Colonic mucosa (tissue), 4 donors: ENCODE measurements around the gene SPATA22. TPM values are rescaled to one million over a fixed set of nuclear protein-coding genes. Genes with fewer than 3 reads are reported as not detected.
"Not testable (repeated sequence)": the region's sequence is repeated elsewhere in the genome, so short reads cannot be mapped to it uniquely, and the experiment has no call there.

Source experiments
- DNase-seq: peaks from one replicate; pipeline ENCODE4 v3.0.0-alpha.2; 2020
- H3K27ac ChIP-seq: fragments of 200-600 bp; one replicate; pipeline ENCODE4 v1.8.0; 2021
- H3K27me3 ChIP-seq: fragments of 200-600 bp; one replicate; pipeline ENCODE4 v1.8.0; 2021
- H3K36me3 ChIP-seq: fragments of 200-600 bp; one replicate; pipeline ENCODE4 v1.8.0; 2021
- H3K4me1 ChIP-seq: fragments of 200-600 bp; one replicate; pipeline ENCODE4 v1.8.0; 2021; ENCODE audit warnings: mild to moderate bottlenecking
- H3K4me3 ChIP-seq: fragments of 200-600 bp; one replicate; pipeline ENCODE4 v1.8.0; 2021
- H3K9ac ChIP-seq, 2 donors: one replicate each; pipeline ENCODE4 v1.7.0; 2013; ENCODE audit warnings: control low read depth in 2 of 2, low read depth in 2 of 2, low read length in 2 of 2
- H3K9me3 ChIP-seq: fragments of 200-600 bp; one replicate; pipeline ENCODE4 v1.8.0; 2021
- intact Hi-C: fragments of 100-400 bp; cut with DNase I; formaldehyde crosslinking; loops from one replicate; pipeline ENCODE4 v1.14.1; 2022
- total RNA-seq, 2 donors: library from RNA; stranded (reverse); fragmentation: NEBNext Ultra II Directional in 1 of 2; extraction: Animal tissue kit (Norgen Biotek cat#: 25700) in 1 of 2; gene quantifications; one replicate each; pipeline ENCODE4 v1.2.1, GENCODE V29; 2021
- TF ChIP-seq, protein P1 (sequence below): fragments of 200-600 bp; IDR thresholded peaks from one replicate; pipeline ENCODE4 v1.8.0; 2022; ENCODE audit warnings: antibody characterized with exemption, mild to moderate bottlenecking
- donor health status: healthy.
- donor health status: DM: no; HTN: no; CAD: no.
- donor health status: DM: no; HTN: no; CAD: no.

SPATA22 gene
- total RNA-seq, 2 donors from 2014 or later = not detected

DNA sequence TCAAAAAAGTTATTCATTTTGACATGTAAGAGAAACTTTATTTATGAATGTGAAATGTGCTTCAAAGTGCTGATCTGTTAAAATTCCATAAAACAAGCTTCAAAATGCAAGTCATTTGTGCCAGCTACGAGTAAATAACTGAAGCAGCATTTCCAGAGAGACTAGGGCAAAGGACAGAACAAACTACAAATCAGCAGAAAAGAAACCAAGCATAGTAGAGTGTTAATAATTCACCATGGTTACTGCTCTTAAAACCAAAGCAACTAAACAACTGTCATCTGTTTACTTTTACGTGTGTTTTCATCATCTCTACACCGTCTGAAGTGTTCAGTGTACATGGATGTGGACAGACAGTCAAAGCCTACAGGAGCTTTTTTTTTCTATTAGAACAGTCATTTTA, 2.6 kb upstream of the SPATA22 start:
- Histone ChIP-seq H3K36me3 (no peaks in the 10 kb centered on the region), H3K4me1 (no peaks in the 10 kb centered on the region), H3K9me3 (no peaks in the 10 kb centered on the region), H3K27me3 (no peaks in the 10 kb centered on the region), H3K27ac (no peak overlapping the region), H3K4me3 (no peak overlapping the region), H3K9ac (peak overlapping the region in 1 of 2 donors; percentile 15)
- TF ChIP-seq, protein P1, sequence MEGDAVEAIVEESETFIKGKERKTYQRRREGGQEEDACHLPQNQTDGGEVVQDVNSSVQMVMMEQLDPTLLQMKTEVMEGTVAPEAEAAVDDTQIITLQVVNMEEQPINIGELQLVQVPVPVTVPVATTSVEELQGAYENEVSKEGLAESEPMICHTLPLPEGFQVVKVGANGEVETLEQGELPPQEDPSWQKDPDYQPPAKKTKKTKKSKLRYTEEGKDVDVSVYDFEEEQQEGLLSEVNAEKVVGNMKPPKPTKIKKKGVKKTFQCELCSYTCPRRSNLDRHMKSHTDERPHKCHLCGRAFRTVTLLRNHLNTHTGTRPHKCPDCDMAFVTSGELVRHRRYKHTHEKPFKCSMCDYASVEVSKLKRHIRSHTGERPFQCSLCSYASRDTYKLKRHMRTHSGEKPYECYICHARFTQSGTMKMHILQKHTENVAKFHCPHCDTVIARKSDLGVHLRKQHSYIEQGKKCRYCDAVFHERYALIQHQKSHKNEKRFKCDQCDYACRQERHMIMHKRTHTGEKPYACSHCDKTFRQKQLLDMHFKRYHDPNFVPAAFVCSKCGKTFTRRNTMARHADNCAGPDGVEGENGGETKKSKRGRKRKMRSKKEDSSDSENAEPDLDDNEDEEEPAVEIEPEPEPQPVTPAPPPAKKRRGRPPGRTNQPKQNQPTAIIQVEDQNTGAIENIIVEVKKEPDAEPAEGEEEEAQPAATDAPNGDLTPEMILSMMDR = no peak
- intact Hi-C loops = no loop called here
- no peak for DNase-seq

DNA sequence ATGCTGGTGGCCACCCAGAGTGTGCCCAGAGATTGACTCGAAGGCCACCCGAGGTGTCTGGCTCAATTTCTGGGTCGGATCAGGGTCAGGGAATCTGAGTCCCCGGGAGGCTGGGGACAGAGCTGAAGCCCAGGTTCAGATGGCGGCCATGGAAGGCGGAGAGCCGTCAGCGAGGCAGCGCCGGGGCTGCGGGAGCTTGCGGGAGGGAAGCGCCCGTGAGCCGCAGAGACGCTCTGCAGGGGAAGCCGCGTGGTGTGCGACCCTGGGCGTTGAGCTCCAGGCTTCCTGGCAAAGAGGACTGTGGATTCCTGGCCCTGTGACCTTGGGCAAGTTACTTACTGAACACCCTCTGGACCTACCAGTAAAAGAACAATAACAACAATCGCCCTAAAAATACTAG, 518 bp upstream of the SPATA22 start:
- TF ChIP-seq, protein P1 = no peak
- no peak overlapping the region for H3K9ac ChIP-seq
- intact Hi-C loops = no loop called here
- H3K27ac ChIP-seq = no peak overlapping the region
- H3K4me3 ChIP-seq = no peak overlapping the region
- no peaks in the 10 kb centered on the region for H3K36me3 ChIP-seq
- no peaks in the 10 kb centered on the region for H3K27me3 ChIP-seq
- no peaks in the 10 kb centered on the region for H3K4me1 ChIP-seq
- no peaks in the 10 kb centered on the region for H3K9me3 ChIP-seq
- no peak for DNase-seq

DNA sequence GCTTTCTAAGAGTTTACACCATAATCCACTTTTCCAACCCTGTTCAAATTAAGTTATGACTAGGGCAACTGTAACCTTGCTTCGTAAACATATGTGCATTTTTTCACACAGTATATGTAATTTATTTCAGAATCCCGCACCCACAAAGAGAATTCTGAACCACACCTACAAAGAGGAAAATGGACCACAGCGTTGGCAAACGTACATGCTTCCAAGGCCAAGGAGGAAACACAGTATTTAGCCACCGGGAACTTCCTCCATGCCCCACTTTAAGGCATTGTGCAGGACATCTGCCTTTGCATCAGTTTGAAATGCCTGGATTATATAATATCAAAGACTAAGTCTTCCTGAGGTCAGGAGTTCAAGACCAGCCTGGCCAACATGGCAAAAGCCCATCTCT, 2.1 kb downstream of the SPATA22 start:
- intact Hi-C loops = no loop called here
- Histone ChIP-seq H3K9me3 (no peaks in the 10 kb centered on the region), H3K4me3 (no peak overlapping the region), H3K27me3 (no peaks in the 10 kb centered on the region), H3K36me3 (no peaks in the 10 kb centered on the region), H3K9ac (no peak overlapping the region), H3K4me1 (no peaks in the 10 kb centered on the region), H3K27ac (no peak overlapping the region)
- DNase-seq = no peak
- TF ChIP-seq, protein P1 = no peak

DNA sequence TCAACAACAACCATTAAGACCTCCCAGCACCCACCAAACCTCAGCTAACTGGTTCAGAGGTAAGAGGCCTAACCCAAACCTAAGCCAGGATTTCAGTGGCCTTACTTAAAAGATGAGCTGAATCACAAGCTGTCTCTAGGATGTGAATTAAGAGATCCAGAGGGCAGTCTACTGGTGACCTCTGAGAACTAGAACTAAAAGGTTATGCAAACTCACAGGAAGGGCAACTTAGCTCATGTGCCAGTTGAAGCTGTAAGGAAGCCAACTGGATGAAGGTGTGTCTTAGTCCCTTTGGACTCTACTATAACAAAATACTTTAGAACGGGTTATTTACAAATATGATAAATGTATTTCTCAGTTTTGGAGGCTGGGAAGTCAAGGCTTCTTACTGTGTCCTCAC, 5.3 kb downstream of the SPATA22 start:
- H3K9me3 ChIP-seq, H3K4me1 ChIP-seq, H3K9ac ChIP-seq, H3K4me3 ChIP-seq, H3K27ac ChIP-seq, intact Hi-C loops, H3K36me3 ChIP-seq, DNase-seq, H3K27me3 ChIP-seq: not testable (repeated sequence)

DNA sequence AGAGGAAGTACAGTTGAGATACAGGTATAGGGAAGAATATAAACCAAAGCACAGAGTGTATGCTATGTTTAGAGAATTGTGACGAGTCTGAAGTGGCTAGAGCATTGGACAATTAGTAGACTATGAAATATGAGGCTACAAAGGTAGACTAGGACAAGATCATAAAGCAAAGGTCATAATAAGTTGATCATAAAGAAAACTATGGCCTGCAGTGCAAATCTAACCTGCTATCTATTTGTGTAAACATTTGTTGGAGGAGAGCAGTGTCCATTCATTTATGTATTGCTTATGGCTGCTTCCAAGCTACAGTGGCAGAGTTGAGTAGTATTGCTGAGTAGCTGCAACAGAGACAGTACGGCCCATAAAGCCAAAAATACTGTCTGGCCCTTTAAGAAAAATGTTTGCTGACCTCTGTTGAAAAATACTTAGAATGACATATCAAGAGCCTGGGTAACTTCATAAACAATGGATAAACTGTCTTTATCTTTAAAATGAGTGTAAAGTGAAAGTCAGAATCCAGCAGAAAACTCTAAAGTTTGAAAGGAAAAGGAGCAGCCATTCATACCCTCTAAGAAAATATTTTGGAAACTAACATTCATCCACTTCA, 23.5 kb downstream of the SPATA22 start:
- intact Hi-C loops = no loop called here
- Histone ChIP-seq H3K36me3 (no peaks in the 10 kb centered on the region), H3K9ac (no peak overlapping the region), H3K9me3 (no peaks in the 10 kb centered on the region), H3K4me3 (no peak overlapping the region), H3K27me3 (no peaks in the 10 kb centered on the region), H3K27ac (peak overlapping the region; percentile 2), H3K4me1 (no peaks in the 10 kb centered on the region)
- TF ChIP-seq, protein P1 = no peak
- DNase-seq = no peak

DNA sequence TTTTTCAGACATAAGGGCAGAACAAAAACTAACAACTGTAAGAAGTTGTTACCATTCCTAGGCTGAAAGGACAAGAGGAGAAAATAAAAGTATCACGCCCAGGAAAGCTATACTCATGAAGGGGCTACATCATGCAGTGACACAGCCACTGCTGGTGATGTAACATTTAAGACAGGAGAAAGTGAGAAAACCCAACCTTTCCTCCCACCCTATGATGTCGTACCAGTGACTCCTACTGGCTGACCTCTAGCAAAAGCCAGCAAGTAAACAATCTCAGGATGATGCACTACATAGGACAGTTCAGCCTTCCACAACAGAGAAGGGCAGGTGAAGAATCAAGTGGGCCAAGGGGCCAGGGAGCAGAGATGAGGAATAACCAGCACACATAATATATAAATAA, 24.0 kb downstream of the SPATA22 start:
- DNase-seq = no peak

More for the DNA sequence above, 24.0 kb downstream of the SPATA22 start:
- Histone ChIP-seq H3K27ac (peak overlapping the region; percentile 2), H3K9ac (no peak overlapping the region), H3K4me1 (no peaks in the 10 kb centered on the region), H3K9me3 (no peaks in the 10 kb centered on the region), H3K27me3 (no peaks in the 10 kb centered on the region), H3K4me3 (no peak overlapping the region), H3K36me3 (no peaks in the 10 kb centered on the region)
- TF ChIP-seq, protein P1 = no peak
- intact Hi-C loops = no loop called here
